Activated CD4-positive, CD25-positive, alpha-beta regulatory T cell (primary cell): Measurements from ENCODE around the gene PTPRS.

Experiments
- DNase-seq, 4 experiments: peaks; one replicate each; lab custom pipeline; 2025; lab: John Stamatoyannopoulos, UW

The PTPRS gene

DNA sequence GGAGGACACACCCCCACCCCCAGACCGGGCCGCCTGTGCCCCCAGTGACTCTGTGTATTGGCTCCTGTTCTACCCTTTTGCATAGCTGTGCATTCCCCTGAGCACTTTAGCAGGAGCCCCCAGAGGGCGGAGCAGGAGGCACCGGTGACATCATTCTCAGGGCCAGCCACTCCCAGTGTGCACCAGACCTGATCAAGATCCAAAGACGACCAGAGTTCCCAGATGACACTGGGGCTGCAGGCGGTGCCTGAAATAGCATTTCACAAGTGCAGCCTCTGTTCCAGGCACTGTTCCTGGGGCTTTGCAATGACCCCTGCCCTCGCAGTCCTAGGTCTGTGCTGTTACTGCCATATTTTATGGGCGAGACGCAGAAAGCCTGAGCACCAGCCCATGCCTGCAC, 14.5 kb upstream of the PTPRS start:
- no peak for DNase-seq

GRCh38 chr19:5354403-5354802, 13.8 kb upstream of the PTPRS start:
- DNase-seq: no peak

DNA sequence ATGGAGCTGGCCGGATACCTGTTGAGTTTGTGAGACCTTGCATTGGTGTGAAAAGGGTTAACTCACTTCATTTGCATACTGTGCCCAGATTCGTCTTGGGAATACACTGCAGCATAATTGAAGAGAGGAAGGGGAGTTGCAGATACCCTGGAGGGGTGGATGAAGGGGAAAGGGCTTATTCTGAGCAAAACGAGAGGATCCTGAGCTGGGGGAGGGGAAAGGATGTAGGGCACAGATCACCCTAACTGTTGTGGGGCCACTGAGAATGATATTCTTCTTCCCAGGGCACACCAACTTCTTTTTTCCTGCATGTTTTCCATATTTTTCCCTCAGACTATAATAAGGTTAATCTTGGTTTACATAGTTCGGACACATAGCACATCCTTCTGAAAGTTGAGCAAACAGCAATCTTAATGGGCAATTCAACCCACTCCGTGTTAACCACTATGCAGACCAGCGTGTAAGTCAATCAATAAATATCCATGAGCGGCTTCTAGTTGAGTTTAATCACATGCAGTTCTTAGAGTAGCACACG, 11.7 kb upstream of the PTPRS start:
- DNase-seq: no peak

- DNase-seq: no peak
Measured at GRCh38 chr19:5351731-5352228, 11.2 kb upstream of the PTPRS start.

GRCh38 chr19:5349041-5349440, 8.4 kb upstream of the PTPRS start:
- DNase-seq: no peak

- DNase-seq: no peak
Measured at GRCh38 chr19:5345895-5346386, 5.3 kb upstream of the PTPRS start.

DNA sequence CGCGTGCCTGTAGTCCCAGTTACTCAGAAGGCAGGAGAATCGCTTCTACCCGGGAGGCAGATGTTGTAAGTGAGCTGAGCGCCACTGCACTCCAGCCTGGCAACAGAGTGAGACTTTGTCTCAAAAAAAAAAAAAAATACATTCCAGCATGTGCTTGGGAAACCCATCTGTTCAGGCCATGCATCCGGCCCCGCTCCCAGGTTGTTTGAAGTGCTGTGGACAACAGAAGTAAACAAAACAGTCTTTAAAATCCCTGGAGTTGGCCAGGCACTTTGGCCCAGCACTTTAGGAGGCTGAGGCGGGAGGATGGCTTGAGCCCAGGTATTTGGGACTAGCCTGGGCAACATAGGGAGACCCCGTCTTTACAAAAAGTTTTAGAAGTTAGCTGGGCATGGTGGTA, 3.2 kb upstream of the PTPRS start:
- DNase-seq: no peak

DNA sequence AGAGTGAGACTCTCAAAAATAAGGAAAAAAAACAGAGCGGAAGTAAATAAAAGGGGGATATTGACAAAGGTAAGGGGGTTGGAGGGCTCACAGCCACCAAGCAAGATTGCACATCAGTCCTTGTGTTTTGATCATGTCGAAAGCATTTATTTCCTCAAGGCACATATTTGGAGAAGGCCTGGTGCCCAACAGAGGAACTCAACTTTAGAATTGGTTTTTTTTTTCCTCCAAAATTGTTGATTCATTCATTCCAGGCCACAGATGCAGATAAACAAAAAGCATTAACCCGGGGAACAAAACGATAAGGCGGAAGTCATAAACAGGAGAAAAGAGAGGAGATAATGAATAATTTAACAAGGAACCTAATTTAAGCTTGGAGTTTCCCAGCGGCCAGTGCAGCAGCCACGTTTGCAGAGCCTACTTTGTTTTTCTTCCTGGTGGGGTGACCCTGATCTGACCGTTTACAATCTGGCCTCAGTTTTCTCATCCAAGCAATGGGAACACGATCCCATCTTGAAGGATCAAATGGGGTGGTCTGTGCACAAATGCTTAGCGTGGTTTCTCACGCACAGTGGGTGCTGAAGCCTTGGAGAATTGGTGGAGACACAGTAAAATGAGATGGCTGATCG, 2.1 kb upstream of the PTPRS start:
- no peak for DNase-seq

DNA sequence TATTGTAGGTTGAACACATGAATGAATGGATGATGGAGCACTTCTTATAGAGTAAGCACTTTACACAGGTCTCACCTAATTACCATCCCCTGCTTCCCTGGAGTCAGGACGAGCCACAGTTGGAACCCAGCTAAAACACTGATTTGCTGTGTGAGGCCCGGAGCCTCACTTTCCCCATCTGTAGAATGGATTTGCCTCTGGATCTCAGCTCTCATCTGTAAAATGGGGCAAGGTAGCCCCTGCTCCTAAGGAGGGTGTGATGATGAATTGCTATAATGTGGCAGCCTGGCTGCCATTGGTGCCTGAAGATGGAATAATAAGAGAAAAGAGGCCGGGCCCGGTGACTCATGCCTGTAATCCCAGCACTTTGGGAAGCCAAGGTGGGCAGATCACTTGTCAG, 1.4 kb upstream of the PTPRS start:
- no peak for DNase-seq

- DNase-seq: no peak
Measured at GRCh38 chr19:5341448-5341820, 822 bp upstream of the PTPRS start.

GRCh38 chr19:5339950-5340636, 519 bp downstream of the PTPRS start:
- DNase-seq: no peak

DNA sequence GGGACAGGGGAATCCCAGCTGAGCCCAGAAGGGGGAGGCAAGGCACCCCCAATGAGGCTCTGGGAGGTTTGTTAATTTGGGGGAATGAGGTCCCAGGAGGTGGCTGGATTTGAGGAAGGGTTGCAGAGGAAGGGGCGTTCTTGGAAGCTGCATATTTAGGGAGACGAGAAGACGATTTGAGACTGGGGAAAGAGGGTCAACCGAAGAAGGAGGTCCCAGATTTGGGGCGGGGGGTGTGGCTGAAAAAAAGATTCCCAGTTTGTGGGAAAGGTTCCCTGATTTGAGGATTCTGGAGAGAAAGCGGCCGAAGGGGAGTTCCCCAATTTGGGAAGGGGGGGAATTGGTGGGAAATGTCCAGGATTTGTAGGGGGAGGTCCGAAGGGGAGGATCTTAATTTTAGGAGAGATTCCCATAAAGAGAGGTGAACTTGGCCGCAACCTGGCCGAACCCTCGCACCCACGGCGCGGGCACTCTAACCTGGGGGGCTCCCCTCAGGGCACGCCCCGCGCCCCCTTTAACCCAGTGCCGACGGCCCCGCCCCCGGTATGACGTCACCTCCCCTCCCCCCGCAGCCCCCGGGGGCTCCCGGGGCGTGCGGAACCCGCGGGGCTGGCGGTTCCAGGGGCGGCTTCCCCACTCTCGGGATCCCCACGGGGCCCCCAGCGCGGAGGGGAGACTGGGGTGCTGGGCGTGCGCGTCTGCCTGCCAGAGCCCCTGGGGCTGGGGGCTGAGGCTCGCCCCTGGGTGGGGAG, 1.2 kb downstream of the PTPRS start:
- DNase-seq: no peak

DNA sequence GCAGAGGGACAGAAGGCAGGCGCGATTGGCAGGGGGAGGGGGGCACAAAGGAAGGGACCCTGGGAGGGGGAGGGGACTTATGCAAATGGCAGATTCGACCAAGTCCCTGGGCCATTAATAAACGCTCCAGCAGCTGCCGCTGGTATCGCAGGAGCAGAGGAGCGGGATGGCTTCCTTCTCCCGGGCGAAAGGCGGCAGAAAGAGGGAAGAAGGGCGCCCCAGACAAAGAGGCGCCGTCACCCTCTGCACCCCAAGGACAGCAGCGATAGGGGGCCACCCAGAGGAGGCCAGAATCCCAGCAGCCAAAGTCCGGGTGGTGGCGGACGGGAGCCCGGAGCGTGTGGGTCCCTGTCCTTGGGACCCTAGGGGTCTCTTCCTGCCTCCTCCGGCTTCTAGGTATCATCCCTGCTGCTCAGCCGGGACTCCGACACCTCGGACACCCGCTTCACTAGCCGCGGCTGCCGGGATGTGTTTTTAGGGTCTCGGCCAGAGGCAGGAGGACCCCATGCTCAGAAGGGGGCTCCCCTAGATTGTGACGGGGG, 1.9 kb downstream of the PTPRS start:
- no peak for DNase-seq

DNA sequence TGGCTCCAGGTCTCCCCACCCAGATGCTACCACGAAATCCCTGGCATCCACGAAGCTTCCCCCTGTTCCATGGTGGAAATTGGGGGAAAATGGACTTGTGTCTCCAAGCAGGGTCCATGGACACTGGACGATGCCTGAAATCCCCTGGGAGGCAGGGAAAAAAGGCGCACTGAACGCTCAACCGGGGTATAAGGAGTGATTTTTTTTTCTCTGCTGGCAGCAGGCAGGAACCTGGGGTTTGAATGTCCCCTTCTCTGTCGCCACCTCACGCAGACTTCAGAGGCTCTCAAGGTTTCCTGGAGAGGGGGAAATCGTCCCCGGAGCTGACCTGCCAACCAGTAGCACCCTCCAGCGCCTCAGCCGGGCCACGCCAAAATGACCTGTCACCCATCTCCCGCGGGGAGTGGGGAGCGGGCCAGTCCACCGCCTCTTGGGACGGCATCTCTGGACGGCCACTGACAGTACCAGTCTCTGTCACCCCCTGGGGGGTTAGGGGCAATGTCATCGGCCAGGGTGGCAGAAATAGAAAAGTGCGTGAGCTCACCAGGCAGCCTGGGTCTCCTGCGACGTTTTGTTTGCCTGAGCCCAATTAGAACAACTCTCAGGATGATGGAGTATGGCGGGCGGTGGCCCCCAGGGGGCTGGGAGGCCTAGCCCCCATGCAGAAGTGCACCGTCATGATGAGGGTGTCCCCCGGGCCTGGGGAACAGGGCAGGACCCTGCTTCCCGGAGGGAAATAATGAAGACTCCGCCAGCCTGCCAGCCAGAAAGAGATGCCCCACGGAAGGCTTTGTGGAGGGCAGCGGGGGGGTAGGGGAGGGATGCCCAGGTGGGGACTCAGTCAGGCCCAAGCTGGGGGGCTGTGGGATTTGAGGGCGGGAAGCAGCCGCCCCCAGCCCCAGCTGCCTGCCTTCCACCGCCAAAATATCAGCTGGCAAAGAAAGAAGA, 2.6 kb downstream of the PTPRS start:
- no peak for DNase-seq

DNA sequence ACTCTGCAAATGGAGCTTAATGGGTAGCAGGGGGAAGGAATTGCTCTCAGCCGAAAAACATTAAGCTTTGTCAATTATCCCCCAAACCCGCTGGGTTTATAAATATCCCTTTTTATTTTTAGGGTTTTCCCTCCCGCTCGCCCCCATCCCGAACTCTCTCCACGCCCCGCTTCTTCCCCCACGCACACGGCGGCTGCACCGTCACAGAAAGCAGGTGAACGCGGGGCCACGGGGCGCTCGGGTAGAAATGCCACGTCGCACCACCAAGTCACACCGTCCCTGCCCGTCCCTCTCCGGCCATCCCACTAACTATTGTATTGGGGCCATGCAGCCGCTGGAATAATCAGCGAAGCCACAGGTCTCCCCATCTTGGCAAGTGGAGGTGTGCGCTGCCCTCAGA, 3.5 kb downstream of the PTPRS start:
- DNase-seq: no peak

- DNase-seq: no peak
Measured at GRCh38 chr19:5336195-5336965, 4.2 kb downstream of the PTPRS start.

DNA sequence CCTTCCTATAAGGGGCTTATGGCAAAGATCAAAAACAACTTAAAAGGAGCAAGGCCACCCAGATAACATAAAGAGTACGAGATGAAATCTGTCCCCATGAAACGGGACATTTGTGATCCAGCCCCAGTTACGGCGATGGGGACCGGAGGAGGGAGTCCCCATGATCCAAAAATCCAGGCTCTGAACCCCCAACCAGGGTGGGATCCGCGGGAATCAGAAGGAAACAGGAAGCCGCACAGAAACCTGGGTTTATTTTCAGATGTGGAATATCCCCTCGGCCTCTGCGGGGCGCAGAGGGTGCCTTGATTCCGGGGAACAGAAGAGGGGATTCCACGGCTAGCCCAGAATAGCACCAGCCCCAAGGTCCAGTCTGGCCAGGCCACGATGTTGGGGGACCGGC, 5.0 kb downstream of the PTPRS start:
- DNase-seq: no peak

DNA sequence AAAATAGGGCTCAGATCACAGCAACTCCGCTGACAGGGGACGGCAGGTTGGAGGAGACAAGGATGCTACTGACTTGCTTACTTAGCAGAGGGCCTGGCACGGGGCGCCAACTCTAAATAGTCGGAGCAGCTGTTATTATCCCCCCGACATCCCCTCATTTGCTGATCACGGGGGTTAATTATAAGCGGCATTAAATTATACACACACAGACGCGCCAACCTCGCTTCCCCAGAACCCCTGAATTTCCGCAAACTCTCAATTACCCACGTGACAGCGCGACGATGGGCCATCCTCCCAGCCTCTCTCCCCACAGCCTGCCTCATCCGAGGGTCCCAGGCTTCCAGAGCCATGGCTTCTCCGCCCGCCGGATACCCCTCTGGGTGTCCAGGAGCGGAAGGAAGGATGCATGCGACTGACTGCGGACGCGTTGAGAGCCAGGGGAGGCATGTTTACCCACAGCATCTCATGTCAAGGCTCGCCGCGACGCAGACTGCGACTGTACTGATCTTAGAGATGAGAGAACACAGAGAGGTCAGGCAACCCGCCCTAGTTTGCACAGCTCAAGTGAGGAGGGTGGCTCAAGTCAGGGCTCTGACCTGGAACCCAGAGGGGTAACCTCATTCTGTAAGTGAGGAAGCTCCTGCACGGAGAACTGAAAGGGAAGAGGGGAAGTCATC, 5.7 kb downstream of the PTPRS start:
- no peak for DNase-seq

DNA sequence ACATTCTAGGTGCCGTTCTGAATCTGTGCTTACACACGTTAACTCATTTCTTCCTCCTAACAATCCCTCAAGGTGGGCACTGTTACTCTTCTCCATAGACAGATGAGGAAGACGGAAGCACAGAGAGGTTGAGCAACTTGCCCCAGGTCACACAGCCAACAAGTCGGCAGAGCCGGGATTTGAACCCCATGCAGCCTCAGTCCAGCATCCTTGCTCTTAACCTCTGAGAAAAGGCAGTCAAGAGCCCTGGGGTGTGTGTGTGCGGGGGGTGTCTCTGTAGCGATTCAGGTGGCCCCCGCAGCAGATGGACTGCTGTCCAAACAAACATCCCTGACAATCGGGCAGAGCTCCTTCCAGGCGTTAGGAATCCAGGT, 6.3 kb downstream of the PTPRS start:
- no peak for DNase-seq
